T-helper 1 cell (primary cell): ENCODE measurements around the gene LRRC58.

Experiments
- DNase-seq, 5 donors: peaks; one replicate each; pipeline ENCODE4 v3.0.0-alpha.2; 2012 to 2020

The LRRC58 gene

DNA sequence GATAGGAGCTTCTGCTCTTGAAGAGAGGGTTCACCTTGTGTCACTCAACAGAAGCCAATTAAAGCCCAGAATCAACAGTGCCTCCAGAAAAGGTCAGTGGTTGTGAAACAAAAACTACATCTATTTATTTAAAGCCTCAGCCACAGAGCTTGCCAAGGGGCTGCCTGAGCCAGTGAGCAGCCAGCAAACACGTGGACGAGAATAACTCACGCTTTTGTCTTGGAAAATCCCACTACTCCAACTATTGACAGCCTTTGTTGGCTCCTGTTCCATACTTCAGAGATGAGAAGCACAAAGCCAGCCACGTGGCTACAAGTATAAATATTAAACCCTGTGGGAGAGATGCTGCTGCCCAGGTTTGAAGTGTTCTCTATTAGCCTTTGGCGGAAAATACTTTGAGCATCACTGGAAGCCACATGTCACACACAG is 74.4 kb downstream of the LRRC58 start:
- no peak for DNase-seq
